ENCODE results near the gene MYL9. TPM values are rescaled to one million over a fixed set of nuclear protein-coding genes. Genes with fewer than 3 reads are reported as not detected.

MYL9 gene
- polyA plus RNA-seq, 2 of the 4 experiments (the other 2 are of a cell fraction), result 2.2 to 29.5 TPM

- no peak for TF ChIP-seq CTCF (IDR thresholded peaks at IDR 0.05)
- no peak for DNase-seq (ENCODE audit: low read depth in 1 of 2, low spot score in 1 of 2)
- no peak for FAIRE-seq
- Histone ChIP-seq H3K4me2 (no peak overlapping the region), H3K4me3 (no peak overlapping the region), H3K27ac (no peak overlapping the region), H3K9me3 (no peaks in the 10 kb centered on the region), H3K4me1 (peaks cover 6% of the 10 kb centered on the region)
- ChIA-PET CTCF (interaction anchor here (4.2 kb wide), 1 partner anchor 25 kb away, joined by 23 read pairs; the partner anchor contains the start of gene RAB5IF), POLR2A (no interaction called here)
- WGBS (ENCODE audit: missing lambda C conversion rate), result 77% methylated on average over 2 of the region's 2 CpGs
- ATAC-seq, result peak in 1 of 2 experiments; percentile 42; a peak in 1 of 6 replicates
Measured at GRCh38 chr20:36579996-36580545, 38.8 kb downstream of the MYL9 start.

GRCh38 chr20:36582322-36582721 is 41.0 kb downstream of the MYL9 start:
- Histone ChIP-seq H3K4me3 (no peak overlapping the region), H3K4me1 (no peaks in the 10 kb centered on the region), H3K27ac (no peak overlapping the region), H3K9me3 (no peaks in the 10 kb centered on the region), H3K4me2 (no peak overlapping the region)
- ATAC-seq, result no peak
- CTCF ChIA-PET, result no interaction called here
- WGBS (ENCODE audit: missing lambda C conversion rate), result 71% methylated on average over 4 of the region's 4 CpGs
- FAIRE-seq, result no peak
- TF ChIP-seq HMGXB4 (CRISPR knock-in tag; IDR thresholded peaks at IDR 0.05; ENCODE audit: borderline replicate concordance), result no peak
- no peak for TF ChIP-seq RARB (CRISPR knock-in tag; IDR thresholded peaks at IDR 0.05)
- POLR2A ChIA-PET, result no interaction called here
- no peak for DNase-seq (ENCODE audit: low read depth in 1 of 2, low spot score in 1 of 2)

GRCh38 chr20:36582821-36583220 is 41.5 kb downstream of the MYL9 start:
- DNase-seq (ENCODE audit: low read depth in 1 of 2, low spot score in 1 of 2), result no peak
- POLR2A ChIA-PET, result no interaction called here
- 93% methylated on average over 4 of the region's 4 CpGs for WGBS (ENCODE audit: missing lambda C conversion rate)

More at GRCh38 chr20:36582821-36583220, 41.5 kb downstream of the MYL9 start:
- CTCF ChIA-PET, result no interaction called here
- H3K4me2 ChIP-seq, result no peak overlapping the region
- no peak overlapping the region for H3K27ac ChIP-seq
- no peak overlapping the region for H3K4me3 ChIP-seq
- TF ChIP-seq CHD2 (IDR thresholded peaks at IDR 0.05; ENCODE audit: low read length, partially characterized antibody) (no peak), JUN (IDR thresholded peaks at IDR 0.05) (no peak), HOXA7 (CRISPR knock-in tag; IDR thresholded peaks at IDR 0.05) (no peak), SMC3 (IDR thresholded peaks at IDR 0.05) (no peak), SREBF2 (IDR thresholded peaks at IDR 0.05) (no peak), FOSB (CRISPR knock-in tag; IDR thresholded peaks at IDR 0.05) (no peak), BHLHE40 (IDR thresholded peaks at IDR 0.05; ENCODE audit: low read depth, low read length) (no peak), HMGXB4 (CRISPR knock-in tag; IDR thresholded peaks at IDR 0.05; ENCODE audit: borderline replicate concordance) (no peak), KDM5A (IDR thresholded peaks at IDR 0.05) (no peak), HOXB5 (CRISPR knock-in tag; IDR thresholded peaks at IDR 0.05) (no peak), JUNB (IDR thresholded peaks at IDR 0.05) (no peak), BCL3 (IDR thresholded peaks at IDR 0.05) (no peak), MAX (IDR thresholded peaks at IDR 0.05) (no peak), ZC3H11A (IDR thresholded peaks at IDR 0.05) (no peak), E2F6 (IDR thresholded peaks at IDR 0.05; ENCODE audit: borderline replicate concordance, low read depth) (no peak), NR3C1 (IDR thresholded peaks at IDR 0.05) (no peak), ATOH8 (CRISPR knock-in tag; IDR thresholded peaks at IDR 0.05; ENCODE audit: low read depth) (no peak), FOXS1 (CRISPR knock-in tag; IDR thresholded peaks at IDR 0.05) (no peak), RAD21 (conservative IDR thresholded peaks at IDR 0.05 in 1 of 2, IDR thresholded peaks at IDR 0.05 in 1 of 2) (no peak)
- ATAC-seq, result no peak
- no peaks in the 10 kb centered on the region for H3K9me3 ChIP-seq
- FAIRE-seq, result no peak
- no peaks in the 10 kb centered on the region for H3K4me1 ChIP-seq

All from A549 (cell line).